ENCODE data around the gene KRTAP5-5. TPM values are rescaled to one million over a fixed set of nuclear protein-coding genes. Genes with fewer than 3 reads are reported as not detected.
"Not testable (repeated sequence)": the region's sequence is repeated elsewhere in the genome, so short reads cannot be mapped to it uniquely, and the experiment has no call there.

KRTAP5-5 gene
- total RNA-seq, 4 donors from 2014 or later: not detected

- no peak for ATAC-seq
- Histone ChIP-seq H3K27me3 (peaks cover 72% of the 10 kb centered on the region), H3K4me1 (no peaks in the 10 kb centered on the region), H3K9me3 (no peaks in the 10 kb centered on the region), H3K27ac (no peak overlapping the region), H3K36me3 (no peaks in the 10 kb centered on the region), H3K4me3 (no peak overlapping the region)
- WGBS, 2 donors (ENCODE audit: low coverage in 1 of 2): 100% methylated on average over 1 of the region's 7 CpGs; no CpG with 5 or more reads in 1 of the 2 donors
- no peak for TF ChIP-seq POLR2A (IDR thresholded peaks at IDR 0.05)
- TF ChIP-seq POLR2AphosphoS5 (IDR thresholded peaks at IDR 0.05): no peak
- TF ChIP-seq CTCF (IDR thresholded peaks at IDR 0.05): no peak
- no peak for TF ChIP-seq EP300 (IDR thresholded peaks at IDR 0.05)
Measured at GRCh38 chr11:1604711-1605110, 24.9 kb upstream of the KRTAP5-5 start.

- peaks cover 74% of the 10 kb centered on the region for H3K27me3 ChIP-seq
- H3K36me3 ChIP-seq, H3K4me3 ChIP-seq, H3K27ac ChIP-seq, H3K4me1 ChIP-seq, ATAC-seq, H3K9me3 ChIP-seq: not testable (repeated sequence)
- WGBS, 2 donors (ENCODE audit: low coverage in 1 of 2): 76 to 83% methylated on average over 6 to 7 of the region's 13 CpGs
Measured at GRCh38 chr11:1605923-1606322, 23.7 kb upstream of the KRTAP5-5 start.

- WGBS, 2 donors (ENCODE audit: low coverage in 1 of 2): 23 to 30% methylated on average over 6 to 15 of the region's 18 CpGs
- not testable (repeated sequence) for H3K27ac ChIP-seq, H3K36me3 ChIP-seq, H3K9me3 ChIP-seq, ATAC-seq, H3K4me1 ChIP-seq, H3K4me3 ChIP-seq
- H3K27me3 ChIP-seq: peaks cover 63% of the 10 kb centered on the region
Measured at GRCh38 chr11:1607156-1607845, 22.3 kb upstream of the KRTAP5-5 start.

GRCh38 chr11:1607901-1608300 lies 21.7 kb upstream of the KRTAP5-5 start:
- not testable (repeated sequence) for ATAC-seq, H3K9me3 ChIP-seq, H3K4me1 ChIP-seq, H3K27ac ChIP-seq, H3K4me3 ChIP-seq, H3K36me3 ChIP-seq
- WGBS, 2 donors (ENCODE audit: low coverage in 1 of 2): 40% methylated on average over 1 of the region's 5 CpGs; no CpG with 5 or more reads in 1 of the 2 donors
- H3K27me3 ChIP-seq: peaks cover 63% of the 10 kb centered on the region

GRCh38 chr11:1608363-1608762 lies 21.2 kb upstream of the KRTAP5-5 start, which contains the start of gene KRTAP5-3:
Gene KRTAP5-3 (minus strand): TSS chr11:1608463. CDS start chr11:1608385, 78 bp downstream.
- Histone ChIP-seq H3K4me1 (no peaks in the 10 kb centered on the region), H3K27ac (no peak within 1 kb of the TSS), H3K27me3 (peaks cover 61% of the 10 kb centered on the region), H3K36me3 (no peaks in the 10 kb centered on the region), H3K9me3 (no peaks in the 10 kb centered on the region), H3K4me3 (no peak within 1 kb of the TSS)
- TF ChIP-seq POLR2AphosphoS5 (IDR thresholded peaks at IDR 0.05): no peak
- no peak for TF ChIP-seq CTCF (IDR thresholded peaks at IDR 0.05)
- TF ChIP-seq POLR2A (IDR thresholded peaks at IDR 0.05): no peak
- no peak for TF ChIP-seq EP300 (IDR thresholded peaks at IDR 0.05)
- no peak for ATAC-seq
- WGBS, 2 donors (ENCODE audit: low coverage in 1 of 2): 38 to 60% methylated on average over 1 to 2 of the region's 4 CpGs

- TF ChIP-seq POLR2AphosphoS5 (IDR thresholded peaks at IDR 0.05): no peak
- TF ChIP-seq POLR2A (IDR thresholded peaks at IDR 0.05): no peak
- no peak for TF ChIP-seq CTCF (IDR thresholded peaks at IDR 0.05)
- TF ChIP-seq EP300 (IDR thresholded peaks at IDR 0.05): no peak
- ATAC-seq: no peak
Measured at GRCh38 chr11:1618231-1618630, 11.3 kb upstream of the KRTAP5-5 start.

More at GRCh38 chr11:1618231-1618630, 11.3 kb upstream of the KRTAP5-5 start:
- WGBS, 2 donors (ENCODE audit: low coverage in 1 of 2): 66 to 67% methylated on average over 9 to 10 of the region's 10 CpGs
- Histone ChIP-seq H3K4me1 (no peaks in the 10 kb centered on the region), H3K36me3 (no peaks in the 10 kb centered on the region), H3K27ac (no peak overlapping the region), H3K9me3 (no peaks in the 10 kb centered on the region), H3K27me3 (peaks cover 76% of the 10 kb centered on the region), H3K4me3 (no peak overlapping the region)

Data from gastroesophageal sphincter (tissue), 4 donors.